HepG2 (cell line): ENCODE measurements around the gene RPS6KC1. TPM values are rescaled to one million over a fixed set of nuclear protein-coding genes. Genes with fewer than 3 reads are reported as not detected.

Experiments
- CEBPB ChIP-seq: IDR thresholded peaks from 2 replicates; pipeline ENCODE4 v1.6.1; 2011; ENCODE audit warnings: low read depth, low read length, improper control_type of control experiment, borderline replicate concordance
- FOSL2 ChIP-seq: sonication (generic); formaldehyde crosslinking; IDR thresholded peaks from 2 replicates; pipeline ENCODE4 v1.4.0; 2020; ENCODE audit warnings: missing genetic modification reagents
- HMG20A ChIP-seq: IDR thresholded peaks from 2 replicates; pipeline ENCODE4 v1.6.1; 2016; ENCODE audit warnings: borderline replicate concordance
- KDM3A ChIP-seq: IDR thresholded peaks from 2 replicates; pipeline ENCODE4 v1.6.1; 2018; ENCODE audit warnings: low read depth, missing compliant biosample characterization
- KLF15 ChIP-seq: sonication (generic); formaldehyde crosslinking; IDR thresholded peaks from 2 replicates; pipeline ENCODE4 v1.8.1; 2023; ENCODE audit warnings: borderline replicate concordance, mild to moderate bottlenecking, inconsistent platforms, missing genetic modification reagents, mixed read lengths
- KLF6 ChIP-seq: IDR thresholded peaks from 2 replicates; pipeline ENCODE4 v1.8.0; 2016; ENCODE audit warnings: missing biosample characterization, missing genetic modification reagents
- LCORL ChIP-seq, 2 experiments: fragments of 450-650 bp in 1 of 2; sonication (generic) in 1 of 2; formaldehyde crosslinking in 1 of 2; IDR thresholded peaks; 2 replicates each; pipeline versions ENCODE4 v1.5.0 to v1.6.1; 2017 to 2020; ENCODE audit warnings: antibody characterized with exemption in 1 of 2, missing genetic modification reagents in 1 of 2
- MXD1 ChIP-seq: sonication (generic); formaldehyde crosslinking; IDR thresholded peaks from 2 replicates; pipeline ENCODE4 v1.4.0; 2020; ENCODE audit warnings: mild to moderate bottlenecking, missing genetic modification reagents
- NFIC ChIP-seq: IDR thresholded peaks from 2 replicates; pipeline ENCODE4 v1.6.1; 2012; ENCODE audit warnings: mild to moderate bottlenecking, low read length, inconsistent platforms
- PHF21A ChIP-seq: sonication (generic); formaldehyde crosslinking; IDR thresholded peaks from 2 replicates; pipeline ENCODE4 v1.5.0; 2020; ENCODE audit warnings: mild to moderate bottlenecking, missing genetic modification reagents
- POGZ ChIP-seq: sonication (generic); formaldehyde crosslinking; IDR thresholded peaks from 2 replicates; pipeline ENCODE4 v1.4.0; 2020; ENCODE audit warnings: mild to moderate bottlenecking, missing genetic modification reagents
- RFXANK ChIP-seq: IDR thresholded peaks from 2 replicates; pipeline ENCODE4 v1.6.1; 2016
- RNF219 ChIP-seq: sonication (generic); formaldehyde crosslinking; IDR thresholded peaks from 2 replicates; pipeline ENCODE4 v1.5.0; 2020; ENCODE audit warnings: mild to moderate bottlenecking, missing genetic modification reagents
- RXRB ChIP-seq: IDR thresholded peaks from 2 replicates; pipeline ENCODE4 v1.6.1; 2016; ENCODE audit warnings: borderline replicate concordance, missing genetic modification reagents, missing compliant biosample characterization
- SMAD1 ChIP-seq: sonication (generic); formaldehyde crosslinking; IDR thresholded peaks from 2 replicates; pipeline ENCODE4 v1.4.0; 2020; ENCODE audit warnings: missing genetic modification reagents, low read depth, mild to moderate bottlenecking, borderline replicate concordance
- SMAD9 ChIP-seq: sonication (generic); formaldehyde crosslinking; IDR thresholded peaks from 2 replicates; pipeline ENCODE4 v1.5.1; 2020; ENCODE audit warnings: mild to moderate bottlenecking, missing genetic modification reagents
- TEAD3 ChIP-seq: optimal IDR thresholded peaks from 2 replicates; pipeline ENCODE3; 2016; ENCODE audit warnings: borderline replicate concordance
- ZBTB37 ChIP-seq: sonication (generic); formaldehyde crosslinking; IDR thresholded peaks from 2 replicates; pipeline ENCODE4 v1.4.0; 2020; ENCODE audit warnings: mild to moderate bottlenecking, missing genetic modification reagents
- ZBTB49 ChIP-seq: sonication (generic); formaldehyde crosslinking; IDR thresholded peaks from 2 replicates; pipeline ENCODE4 v1.4.0; 2020; ENCODE audit warnings: missing genetic modification reagents, borderline replicate concordance
- ZBTB7A ChIP-seq: sonication (generic); formaldehyde crosslinking; IDR thresholded peaks from 2 replicates; pipeline ENCODE4 v1.8.0; 2022; ENCODE audit warnings: mild to moderate bottlenecking, missing genetic modification reagents
- ZBTB8A ChIP-seq: sonication (generic); formaldehyde crosslinking; IDR thresholded peaks from 2 replicates; pipeline ENCODE4 v1.4.0; 2020; ENCODE audit warnings: mild to moderate bottlenecking, low read depth, missing genetic modification reagents, borderline replicate concordance
- ZEB1 ChIP-seq: IDR thresholded peaks from 2 replicates; pipeline ENCODE4 v1.6.1; 2012; ENCODE audit warnings: mild to moderate bottlenecking, low read depth, inconsistent platforms; ENCODE audit not compliant: insufficient replicate concordance
- ZFP82 ChIP-seq: sonication (generic); formaldehyde crosslinking; IDR thresholded peaks from 2 replicates; pipeline ENCODE4 v1.5.1; 2020; ENCODE audit warnings: mild to moderate bottlenecking, missing genetic modification reagents, borderline replicate concordance
- ZNF503 ChIP-seq: sonication (generic); formaldehyde crosslinking; IDR thresholded peaks from 2 replicates; pipeline ENCODE4 v1.4.0; 2020; ENCODE audit warnings: missing genetic modification reagents
- polyA plus RNA-seq, 8 experiments: library from polyadenylated mRNA; depleted of rRNA in 3 of 8; stranded (reverse) in 7 of 8; unstranded in 1 of 8; fragments of >200 nt; fragmentation: Illumina TruSeq in 4 of 8; extraction: Trizol in 4 of 8; gene quantifications; 2 replicates each; pipeline versions ENCODE4 v1.2.1 to v1.2.3, GENCODE V29; 2011 to 2016; ENCODE audit warnings: low read depth in 4 of 8, missing spikeins in 1 of 8, mixed read lengths in 1 of 8; ENCODE audit not compliant: insufficient read depth in 1 of 8
- total RNA-seq, 5 experiments: library from RNA; depleted of rRNA; stranded (reverse); fragments of >200 nt; fragmentation: Illumina TruSeq; extraction: Trizol; gene quantifications; 2 replicates each; pipeline ENCODE4 v1.2.3, GENCODE V29; 2016; ENCODE audit warnings: low read depth in 1 of 5

Gene RPS6KC1
- total and polyA plus RNA-seq, 2 of the 13 experiments (the other 11 are each of a cell fraction or from before 2014, with no cell fraction given) = 11.0 to 25.2 TPM

GRCh38 chr1:213276236-213276635 is 225.2 kb downstream of the RPS6KC1 start (continued):
- TF ChIP-seq TEAD3 (CRISPR knock-in tag) (no peak), KLF15 (CRISPR knock-in tag) (no peak), FOSL2 (CRISPR knock-in tag) (peak; percentile 57), RXRB (CRISPR knock-in tag) (peak; percentile 44; the same call in 1 of the 2 replicates), SMAD1 (no peak), ZBTB8A (CRISPR knock-in tag) (no peak), KDM3A (CRISPR knock-in tag) (no peak), HMG20A (peak; percentile 11; the same call in 1 of the 2 replicates), PHF21A (0 out of 2 replicates have a peak, but pooled peaks have one; percentile 16), SMAD9 (CRISPR knock-in tag) (no peak), ZBTB7A (CRISPR knock-in tag) (no peak), ZNF503 (CRISPR knock-in tag) (no peak), CEBPB (peak; percentile 98), ZEB1 (peak; percentile 57), LCORL (IDR thresholded peaks at IDR 0.05) (no peak), LCORL (CRISPR knock-in tag; IDR thresholded peaks at IDR 0.05) (peak; percentile 20; the same call in 1 of the 2 replicates), ZFP82 (CRISPR knock-in tag) (no peak), MXD1 (CRISPR knock-in tag) (no peak), RFXANK (CRISPR knock-in tag) (no peak), ZBTB49 (CRISPR knock-in tag) (no peak), RNF219 (CRISPR knock-in tag) (no peak), ZBTB37 (CRISPR knock-in tag) (no peak), KLF6 (CRISPR knock-in tag) (no peak), POGZ (CRISPR knock-in tag) (peak; percentile 29; the same call in 1 of the 2 replicates), NFIC (peak; percentile 47; the same call in 1 of the 2 replicates)
